ENCODE results near the gene AKAP13.

The AKAP13 gene

GRCh38 chr15:85761635-85762034 is 381.2 kb downstream of the AKAP13 start:
- DNase-seq (ENCODE audit: insufficient read length, low spot score) (no peak), FAIRE-seq (no peak)
- no peak for TF ChIP-seq CTCF (IDR thresholded peaks at IDR 0.05; ENCODE audit: insufficient read depth, missing control alignments)

- FAIRE-seq = no peak
- no peak for DNase-seq (ENCODE audit: insufficient read length, low spot score)
- no peak for TF ChIP-seq CTCF (IDR thresholded peaks at IDR 0.05; ENCODE audit: insufficient read depth, missing control alignments)
These were observed 381.8 kb downstream of the AKAP13 start for GRCh38 chr15:85762039-85762755.

- no peak for TF ChIP-seq CTCF (IDR thresholded peaks at IDR 0.05; ENCODE audit: insufficient read depth, missing control alignments)
- DNase-seq (ENCODE audit: insufficient read length, low spot score) (no peak), FAIRE-seq (no peak)
These were observed 382.3 kb downstream of the AKAP13 start for GRCh38 chr15:85762756-85763127.

GRCh38 chr15:85763157-85763556 is 382.8 kb downstream of the AKAP13 start:
- TF ChIP-seq CTCF (IDR thresholded peaks at IDR 0.05; ENCODE audit: insufficient read depth, missing control alignments) = no peak
- no peak for FAIRE-seq
- no peak for DNase-seq (ENCODE audit: insufficient read length, low spot score)

GRCh38 chr15:85763673-85764633 is 383.6 kb downstream of the AKAP13 start:
- TF ChIP-seq CTCF (IDR thresholded peaks at IDR 0.05; ENCODE audit: insufficient read depth, missing control alignments) = no peak
- no peak for DNase-seq (ENCODE audit: insufficient read length, low spot score)
- no peak for FAIRE-seq

GRCh38 chr15:85764649-85765277 is 384.4 kb downstream of the AKAP13 start:
- no peak for TF ChIP-seq CTCF (IDR thresholded peaks at IDR 0.05; ENCODE audit: insufficient read depth, missing control alignments)
- FAIRE-seq (no peak), DNase-seq (ENCODE audit: insufficient read length, low spot score) (no peak)

All from D721Med (cell line).